HG03064 (cell line): ENCODE results near the gene LOXL3.

Source experiments
- ATAC-seq: cut with Tn5 transposase; IDR thresholded peaks from one replicate; pipeline ENCODE4 v1.9.1; 2021; ENCODE audit warnings: low read depth; ENCODE audit not compliant: unreplicated experiment

The LOXL3 gene

GRCh38 chr2:74552914-74553811 is 579 bp downstream of the LOXL3 start:
- no peak for ATAC-seq

GRCh38 chr2:74551942-74552913 is 1.5 kb downstream of the LOXL3 start:
- ATAC-seq, result no peak

- ATAC-seq, result no peak
Observed at GRCh38 chr2:74551530-74551929, 2.2 kb downstream of the LOXL3 start.

DNA sequence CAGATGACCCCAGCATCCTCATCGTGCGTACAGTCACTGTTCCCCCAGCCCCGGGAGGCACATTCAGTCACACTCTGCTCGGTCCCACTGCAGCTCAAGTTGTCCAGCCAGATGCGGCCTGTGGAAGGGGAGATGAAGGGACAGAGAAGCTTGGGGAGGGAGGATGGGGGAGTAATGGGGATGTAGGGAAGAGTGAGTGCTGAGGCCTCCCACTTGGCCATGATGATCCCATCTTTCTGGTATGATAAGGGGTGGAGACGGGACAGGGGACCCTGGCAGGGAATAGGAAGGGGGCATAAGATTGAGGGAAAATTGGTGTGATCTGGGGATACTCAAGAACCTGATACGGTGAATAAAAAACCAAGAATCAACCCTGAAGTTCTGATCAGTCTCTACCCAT is 3.5 kb downstream of the LOXL3 start:
- no peak for ATAC-seq

DNA sequence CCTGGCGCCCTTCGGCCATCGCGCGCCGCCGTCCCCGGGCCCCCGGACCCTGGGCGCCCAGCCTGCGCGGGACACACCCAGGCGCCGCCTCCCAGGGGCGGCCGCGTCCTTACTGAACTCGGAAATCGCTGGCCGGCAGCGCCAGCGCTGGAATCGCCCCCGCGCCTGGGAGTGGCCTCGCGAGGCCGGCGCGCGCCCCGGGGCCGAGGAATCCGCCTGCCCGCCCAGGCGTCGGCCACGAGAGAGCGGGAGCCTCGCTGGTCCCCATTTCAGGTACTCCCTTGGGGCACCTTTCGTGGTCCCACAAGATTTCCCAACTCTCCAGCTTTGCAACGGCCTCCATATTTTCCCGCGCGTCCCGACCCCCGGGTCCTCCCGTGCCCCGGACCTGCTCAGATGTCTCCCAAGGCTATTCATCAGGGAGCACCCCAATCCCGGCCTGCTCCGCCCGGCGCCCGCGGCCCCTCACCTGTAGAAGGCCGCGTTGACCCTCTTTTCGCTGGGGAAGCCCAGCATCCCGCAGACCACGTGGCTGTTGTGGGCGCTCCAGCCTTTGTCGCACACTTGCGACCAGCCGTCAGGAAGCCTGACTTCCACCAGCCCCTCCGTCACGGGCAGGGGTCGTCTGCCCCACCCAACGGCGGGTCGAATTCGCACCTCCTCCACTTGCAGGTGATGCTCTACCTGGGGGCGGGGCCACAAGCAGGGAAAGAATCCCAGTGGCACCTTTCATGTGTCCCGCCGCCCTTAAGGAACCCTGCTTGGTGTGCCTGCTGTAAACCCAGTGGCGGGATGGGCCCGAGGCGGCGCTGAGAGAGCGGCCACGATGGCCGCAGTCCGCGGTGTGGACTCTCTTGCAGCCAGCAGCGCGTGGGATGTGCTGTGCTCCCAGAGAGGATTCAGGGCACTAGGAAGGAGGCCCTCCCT is 4.6 kb downstream of the LOXL3 start:
- no peak for ATAC-seq

DNA sequence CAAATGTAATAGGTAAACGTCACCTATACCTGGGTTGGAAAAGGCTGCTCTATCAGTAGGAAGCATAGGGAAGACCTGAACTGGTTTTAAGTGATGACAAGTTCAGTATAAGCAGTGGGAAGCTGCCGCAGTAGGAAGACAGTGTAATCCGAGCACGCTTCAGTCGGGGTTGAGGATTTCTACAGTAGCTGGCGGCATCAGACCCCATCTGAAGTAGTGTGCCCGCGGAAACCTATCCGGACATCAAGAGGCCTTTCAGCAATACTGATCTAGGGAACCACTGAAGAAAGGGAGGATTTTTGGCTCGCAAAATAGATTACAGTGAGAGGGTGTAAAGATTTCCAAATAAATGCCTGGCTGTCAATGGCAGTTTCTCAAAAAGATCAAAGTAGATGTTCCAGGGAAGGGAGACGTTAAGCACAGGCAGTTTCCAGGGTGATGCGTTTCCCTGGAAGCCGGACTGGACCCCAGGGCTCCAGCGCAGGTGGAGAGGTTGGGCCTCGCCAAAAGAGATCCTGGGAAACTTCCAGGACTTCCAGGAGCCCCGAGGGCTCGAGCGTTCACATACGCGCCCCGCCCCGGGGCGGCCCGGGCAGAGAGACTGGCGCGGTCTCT is 5.3 kb downstream of the LOXL3 start:
- no peak for ATAC-seq

DNA sequence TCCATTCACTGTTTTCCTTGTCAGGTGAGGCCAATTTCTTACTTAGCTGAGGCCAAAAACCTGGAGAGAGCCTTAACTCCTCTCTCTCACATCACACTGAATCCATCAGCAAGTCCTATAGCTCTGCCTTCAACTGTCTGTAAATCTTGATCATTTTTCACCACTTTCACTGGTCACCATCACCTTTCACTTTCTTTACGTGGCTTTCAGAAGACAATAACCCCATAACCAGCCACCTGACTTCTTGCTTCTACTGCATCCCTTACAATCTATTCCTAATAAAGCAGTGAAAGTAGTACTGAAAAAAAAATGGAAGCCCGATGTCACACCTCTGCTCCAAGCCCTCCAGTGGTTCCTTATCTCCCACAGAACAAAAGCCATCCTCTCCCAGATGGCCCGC is 7.7 kb downstream of the LOXL3 start:
- no peak for ATAC-seq

GRCh38 chr2:74544634-74545033 is 9.1 kb downstream of the LOXL3 start:
- no peak for ATAC-seq

- ATAC-seq, result no peak
Observed at GRCh38 chr2:74542978-74543377, 10.8 kb downstream of the LOXL3 start.

GRCh38 chr2:74540291-74540690 is 13.5 kb downstream of the LOXL3 start:
- ATAC-seq, result no peak

DNA sequence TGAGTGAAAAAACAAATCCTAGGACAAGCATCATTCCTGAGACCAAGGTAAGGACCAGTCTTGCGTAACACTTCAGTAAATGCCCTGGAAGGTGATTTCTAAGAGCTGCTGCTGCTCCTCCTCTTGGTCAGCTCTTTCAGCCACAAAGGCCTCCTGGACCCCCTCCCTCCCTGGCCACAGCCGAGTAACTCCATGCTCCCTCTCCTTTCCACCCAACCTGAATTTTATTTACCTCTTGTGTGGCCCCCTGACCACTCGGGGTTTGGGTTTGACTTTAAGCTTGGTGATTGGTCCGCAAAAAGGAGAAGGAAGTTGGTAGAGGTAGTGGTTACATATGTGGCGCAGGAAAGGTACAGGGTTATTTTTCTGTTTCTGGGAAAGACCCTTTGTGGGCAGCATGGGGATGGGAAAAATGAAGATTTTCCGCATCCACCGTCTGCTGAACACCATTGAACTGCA is 14.8 kb downstream of the LOXL3 start:
- no peak for ATAC-seq

- no peak for ATAC-seq
Observed at GRCh38 chr2:74537140-74537539, 16.6 kb downstream of the LOXL3 start.

- ATAC-seq, result no peak
Observed at GRCh38 chr2:74536166-74536950, 17.4 kb downstream of the LOXL3 start.

DNA sequence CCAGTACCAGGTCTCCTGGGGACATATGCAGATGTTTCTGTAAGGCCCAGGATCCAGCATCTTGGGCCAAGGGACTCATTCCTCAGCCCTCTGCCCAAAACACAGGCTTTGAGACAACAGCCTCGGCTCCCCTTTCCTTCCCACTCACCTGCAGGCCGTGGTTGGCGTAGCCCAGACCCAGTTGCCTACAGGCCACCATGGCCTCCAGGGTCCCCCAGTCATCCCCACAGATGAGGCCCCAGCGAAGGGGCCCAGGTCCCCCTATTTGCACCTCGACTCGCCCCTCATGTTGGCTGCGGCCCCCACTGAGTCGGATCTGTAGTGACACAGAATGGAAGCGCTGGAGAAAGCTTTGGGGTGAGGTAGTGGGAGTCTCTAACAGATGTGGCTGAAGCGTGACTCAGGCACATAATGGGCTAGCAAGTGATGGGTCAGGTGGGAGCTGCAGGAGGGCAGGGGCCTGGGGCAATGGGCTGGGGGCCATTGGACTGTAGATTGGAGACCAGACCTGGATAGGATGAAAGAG is 18.2 kb downstream of the LOXL3 start:
- no peak for ATAC-seq

DNA sequence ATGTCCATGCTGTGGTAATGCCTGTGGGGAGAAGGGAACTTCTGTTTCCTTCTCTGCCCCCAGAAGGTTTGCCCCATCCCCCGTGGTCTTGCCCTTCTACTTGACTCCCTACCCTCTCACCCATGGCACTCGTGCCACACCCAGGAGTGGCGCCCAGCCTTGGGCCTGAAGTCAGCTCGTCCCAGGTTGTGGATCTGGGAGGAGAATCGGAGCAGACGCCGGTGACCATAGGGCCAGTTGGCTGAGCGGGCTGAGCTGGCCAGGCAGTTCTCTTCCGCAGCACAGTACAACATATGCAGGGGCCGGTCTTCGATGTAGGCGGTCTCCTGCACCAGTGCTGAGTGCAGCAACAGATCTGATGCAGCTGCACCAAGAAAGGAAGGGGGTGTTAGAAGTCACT is 19.3 kb downstream of the LOXL3 start:
- no peak for ATAC-seq

DNA sequence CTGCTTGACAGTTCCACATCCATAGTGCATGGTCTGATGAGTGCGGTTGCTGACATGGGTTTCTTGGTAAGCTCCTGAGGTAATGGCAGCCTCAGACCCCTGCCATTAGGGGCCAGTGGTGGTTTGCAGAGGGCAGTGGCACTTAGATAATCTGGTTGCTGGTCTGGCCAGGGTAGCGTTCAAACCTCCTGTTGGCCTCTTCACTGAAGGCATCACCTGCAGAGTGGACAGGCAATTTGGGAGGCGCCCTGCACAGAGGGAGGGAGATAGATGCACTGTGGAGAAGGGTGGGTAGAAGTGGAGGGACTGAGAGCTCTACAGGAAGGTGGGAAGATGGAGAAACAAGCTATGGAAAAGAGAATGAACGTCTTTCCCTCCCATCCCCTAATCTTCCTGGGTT is 20.3 kb downstream of the LOXL3 start:
- ATAC-seq, result no peak

- no peak for ATAC-seq
Observed at GRCh38 chr2:74532222-74532621, 21.5 kb downstream of the LOXL3 start.

DNA sequence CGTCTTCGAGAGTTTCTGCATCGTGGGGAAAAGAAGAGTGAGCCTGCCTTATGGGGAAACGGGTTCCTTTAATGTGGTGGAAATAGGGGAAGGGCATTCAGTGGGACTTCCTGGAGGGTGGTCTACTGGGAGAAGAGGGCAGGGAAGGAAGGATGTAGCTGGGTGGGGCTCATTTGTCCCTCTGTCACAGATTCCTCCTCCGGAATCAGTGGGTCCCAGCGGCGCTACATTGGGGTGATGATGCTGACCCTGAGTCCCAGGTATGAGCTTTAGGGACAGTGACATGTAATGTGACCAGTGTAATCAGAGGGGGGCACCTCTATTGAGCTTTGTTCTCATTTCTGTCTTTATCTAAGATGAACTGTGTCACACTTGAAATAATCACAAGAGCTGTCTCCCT is 22.1 kb downstream of the LOXL3 start:
- ATAC-seq, result no peak
